GM18505 (cell line): ENCODE data around the gene EXT2.

Experiments used
- ATAC-seq: cut with Tn5 transposase; IDR thresholded peaks from one replicate; pipeline ENCODE4 v1.9.1; 2021; ENCODE audit not compliant: unreplicated experiment
- POLR2A ChIP-seq: IDR thresholded peaks from 4 replicates; pipeline ENCODE4 v1.6.1; 2011; ENCODE audit warnings: borderline replicate concordance; ENCODE audit not compliant: insufficient read depth, insufficient read length; ENCODE audit errors: extremely low read depth

Gene EXT2

GRCh38 chr11:44250421-44250820 is 154.9 kb downstream of the EXT2 start:
- no peak for TF ChIP-seq POLR2A
- no peak for ATAC-seq

GRCh38 chr11:44252999-44253602 is 157.6 kb downstream of the EXT2 start:
- no peak for TF ChIP-seq POLR2A
- ATAC-seq, result no peak

- TF ChIP-seq POLR2A, result no peak
- ATAC-seq, result no peak
Observed at GRCh38 chr11:44255406-44256071, 160.1 kb downstream of the EXT2 start.

GRCh38 chr11:44256673-44257291 is 161.3 kb downstream of the EXT2 start:
- ATAC-seq, result no peak
- no peak for TF ChIP-seq POLR2A

- no peak for TF ChIP-seq POLR2A
- ATAC-seq, result no peak
Observed at GRCh38 chr11:44257338-44258189, 162.1 kb downstream of the EXT2 start.

GRCh38 chr11:44258190-44258489 is 162.7 kb downstream of the EXT2 start:
- ATAC-seq, result no peak
- no peak for TF ChIP-seq POLR2A

- no peak for ATAC-seq
- TF ChIP-seq POLR2A, result no peak
Observed at GRCh38 chr11:44258839-44259420, 163.5 kb downstream of the EXT2 start.

- TF ChIP-seq POLR2A, result no peak
- ATAC-seq, result no peak
Observed at GRCh38 chr11:44260081-44260480, 164.6 kb downstream of the EXT2 start.

- ATAC-seq, result no peak
- TF ChIP-seq POLR2A, result no peak
Observed at GRCh38 chr11:44261800-44262591, 166.5 kb downstream of the EXT2 start.

GRCh38 chr11:44263738-44264437 is 168.4 kb downstream of the EXT2 start:
- no peak for ATAC-seq
- TF ChIP-seq POLR2A, result no peak

GRCh38 chr11:44264438-44264749 is 168.9 kb downstream of the EXT2 start:
- TF ChIP-seq POLR2A, result no peak
- no peak for ATAC-seq

- TF ChIP-seq POLR2A, result no peak
- ATAC-seq, result no peak
Observed at GRCh38 chr11:44264761-44265160, 169.3 kb downstream of the EXT2 start.
